WI38 (cell line): Measurements from ENCODE around the gene NBEA.

Source experiments
- H3K4me3 ChIP-seq: 2 replicates; pipeline ENCODE4 v1.5.1; 2011; ENCODE audit warnings: low read depth, mild to moderate bottlenecking, control low read depth, low read length
- CTCF ChIP-seq: IDR thresholded peaks from 2 replicates; pipeline ENCODE4 v1.5.1; 2012; ENCODE audit warnings: low read depth, mild to moderate bottlenecking, control low read depth, low read length

NBEA gene

GRCh38 chr13:35309706-35310105 is 367.6 kb downstream of the NBEA start:
- TF ChIP-seq CTCF = no peak
- no peak overlapping the region for H3K4me3 ChIP-seq

- no peak overlapping the region for H3K4me3 ChIP-seq
- no peak for TF ChIP-seq CTCF
These were observed 390.1 kb downstream of the NBEA start for GRCh38 chr13:35332134-35332533.

GRCh38 chr13:35333157-35333556 is 391.1 kb downstream of the NBEA start:
- H3K4me3 ChIP-seq = no peak overlapping the region
- no peak for TF ChIP-seq CTCF

- H3K4me3 ChIP-seq = no peak overlapping the region
- TF ChIP-seq CTCF = no peak
These were observed 400.4 kb downstream of the NBEA start for GRCh38 chr13:35342440-35342839.

- H3K4me3 ChIP-seq = no peak overlapping the region
- TF ChIP-seq CTCF = no peak
These were observed 401.3 kb downstream of the NBEA start for GRCh38 chr13:35343417-35343816.

GRCh38 chr13:35345992-35346391 is 403.9 kb downstream of the NBEA start:
- no peak for TF ChIP-seq CTCF
- H3K4me3 ChIP-seq = no peak overlapping the region

- no peak overlapping the region for H3K4me3 ChIP-seq
These were observed 404.4 kb downstream of the NBEA start for GRCh38 chr13:35346494-35346893.

More at GRCh38 chr13:35346494-35346893, 404.4 kb downstream of the NBEA start:
- no peak for TF ChIP-seq CTCF
